GM21528 (cell line): ENCODE results near the gene MRFAP1.
"Not testable (repeated sequence)": the region's sequence is repeated elsewhere in the genome, so short reads cannot be mapped to it uniquely, and the experiment has no call there.

Source experiments
- ATAC-seq: cut with Tn5 transposase; IDR thresholded peaks from one replicate; pipeline ENCODE4 v1.9.1; 2021; ENCODE audit warnings: mild to moderate bottlenecking, moderate library complexity; ENCODE audit not compliant: unreplicated experiment, low FRiP score

The MRFAP1 gene

DNA sequence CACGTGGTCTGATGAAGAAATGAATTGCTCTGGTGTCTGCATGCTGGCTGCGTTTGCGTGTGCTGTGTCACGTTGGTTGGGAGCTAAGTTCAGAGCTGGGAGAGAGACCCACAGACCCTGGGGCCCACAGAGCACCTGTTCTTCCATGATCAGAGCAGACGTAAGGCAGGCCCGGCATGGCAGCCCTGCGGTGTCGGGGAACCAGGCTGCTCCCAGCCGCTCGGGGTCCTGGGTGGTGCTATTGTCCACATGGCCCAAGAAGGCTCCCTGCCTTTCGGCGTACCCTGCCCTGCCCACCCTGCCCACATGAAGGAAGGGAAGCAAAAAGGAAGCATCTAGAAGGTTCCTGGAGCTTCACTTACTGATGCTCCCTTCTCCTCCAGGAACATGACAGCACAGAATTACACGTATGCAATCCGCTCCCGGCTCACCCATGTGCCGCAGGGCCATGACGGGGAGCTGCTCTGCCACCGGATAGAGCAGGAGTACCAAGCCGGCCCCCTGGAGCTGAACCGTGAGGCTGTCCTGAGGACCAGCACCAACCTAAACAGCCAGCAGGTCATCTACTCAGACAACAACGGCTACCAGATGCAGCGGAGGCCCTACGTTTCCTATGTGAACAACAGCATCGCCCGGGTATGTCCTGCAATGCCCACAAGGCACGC, 30.9 kb upstream of the MRFAP1 start:
- ATAC-seq, result no peak

- ATAC-seq, result no peak
These were observed 29.5 kb upstream of the MRFAP1 start for GRCh38 chr4:6610856-6611430.

- no peak for ATAC-seq
These were observed 27.4 kb upstream of the MRFAP1 start for GRCh38 chr4:6612961-6613675.

DNA sequence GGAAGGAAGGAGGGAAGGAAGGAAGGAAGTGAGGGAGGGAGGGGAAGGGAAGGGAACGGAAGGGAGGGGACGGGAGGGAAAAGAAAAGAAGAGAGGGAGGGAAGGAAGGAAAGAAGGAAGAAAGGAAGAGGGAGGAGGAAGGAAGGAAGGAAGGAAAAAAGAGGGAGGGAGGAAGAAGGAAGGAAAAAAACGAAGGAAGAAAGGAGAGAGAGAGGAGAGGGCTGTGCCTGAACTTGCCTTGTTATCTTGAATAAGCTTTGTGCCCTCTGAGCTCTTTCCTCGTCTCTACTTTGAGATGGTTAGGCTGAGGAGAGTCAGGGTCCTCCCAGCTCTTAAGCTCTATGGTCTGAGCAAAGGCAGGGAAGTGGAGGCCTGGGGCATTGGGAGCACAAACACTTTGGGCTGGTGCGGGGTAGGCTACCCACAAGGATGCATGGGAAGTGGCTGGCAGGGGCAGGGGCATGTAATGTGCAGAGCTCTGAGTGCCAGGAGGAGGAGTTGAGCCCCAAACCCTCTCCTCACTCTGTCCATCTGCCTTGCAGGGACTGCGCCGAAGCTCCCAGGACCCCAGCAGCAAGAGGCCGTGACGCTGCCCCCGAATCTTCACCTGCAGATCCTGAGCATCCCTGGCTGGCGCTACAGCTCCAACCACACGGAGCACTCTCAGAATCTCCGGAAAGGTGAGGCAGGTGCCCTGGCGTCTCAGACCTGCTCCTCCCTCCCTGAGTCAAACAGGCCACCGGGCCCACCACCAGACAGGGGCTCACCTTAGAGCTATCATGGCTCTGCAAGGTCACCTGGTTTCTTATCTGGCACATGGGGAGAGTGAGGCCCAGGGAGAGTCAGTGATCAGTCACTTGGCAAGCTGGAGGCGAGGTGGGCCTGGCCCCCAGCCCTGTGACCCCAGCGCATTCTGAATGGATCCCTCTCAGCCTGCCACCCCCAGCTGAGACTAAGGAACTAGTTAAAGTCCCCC, 26.5 kb upstream of the MRFAP1 start:
- no peak for ATAC-seq

- no peak for ATAC-seq
These were observed 25.7 kb upstream of the MRFAP1 start for GRCh38 chr4:6614701-6615230.

DNA sequence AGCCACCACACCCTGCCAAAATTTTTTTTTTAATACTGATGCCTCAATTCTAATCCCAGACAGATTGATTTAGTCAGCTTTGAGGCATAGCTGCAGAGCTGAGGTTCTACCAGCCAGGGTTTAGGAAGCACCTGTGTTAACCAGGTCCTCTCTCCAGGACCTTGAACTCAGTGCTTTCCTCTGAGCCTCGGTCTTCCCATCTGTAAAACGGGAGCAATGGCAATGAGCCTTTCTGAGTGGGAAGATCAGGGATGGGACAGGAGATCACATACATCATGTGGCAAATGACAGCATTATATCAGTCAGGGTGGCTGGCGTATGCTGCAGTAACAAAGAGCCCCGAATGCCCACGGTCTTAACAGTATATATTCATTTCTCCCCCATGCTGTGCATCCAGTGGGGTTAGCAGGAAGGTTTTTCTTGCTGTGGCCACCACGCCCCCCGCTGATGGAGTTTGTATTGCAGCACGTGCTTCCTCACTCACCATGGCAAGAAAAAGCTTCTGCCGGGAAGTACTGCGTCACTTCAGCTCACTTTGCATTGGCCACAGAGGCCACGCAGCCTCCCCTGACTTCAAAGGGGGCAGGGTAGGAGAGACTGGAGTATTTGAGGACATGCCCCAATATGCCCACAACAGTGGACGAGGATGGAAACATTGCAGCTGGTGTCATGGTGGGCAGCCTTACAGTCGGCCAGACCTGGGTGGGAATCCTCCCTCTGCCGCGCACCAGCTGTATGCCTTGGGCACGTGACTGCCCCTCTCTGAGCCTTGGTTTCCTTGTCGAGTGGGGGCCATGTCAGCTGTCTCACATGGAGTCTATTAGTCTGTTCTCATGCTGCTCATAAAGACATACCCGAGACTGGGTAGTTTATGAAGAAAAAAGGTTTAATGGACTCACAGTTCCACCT, 24.1 kb upstream of the MRFAP1 start:
- no peak for ATAC-seq

DNA sequence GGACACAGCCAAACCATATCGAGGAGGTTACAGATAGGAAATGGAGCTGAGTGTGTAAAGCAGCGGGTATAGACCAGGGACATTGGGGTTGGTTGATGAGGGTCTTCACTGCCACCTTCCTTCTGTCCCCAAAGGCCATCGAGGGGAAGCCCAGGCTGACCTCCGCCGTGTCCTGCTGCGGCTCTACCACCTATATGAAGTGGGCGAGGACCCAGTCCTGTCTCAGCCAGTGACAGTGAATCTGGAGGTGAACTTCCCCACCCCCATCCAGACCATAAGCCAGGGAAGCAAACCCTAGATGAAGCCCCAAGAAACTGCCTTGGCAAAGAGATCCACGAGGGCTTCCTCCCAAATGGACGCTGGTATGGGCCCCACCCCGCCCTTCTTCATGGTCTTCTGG, 23.2 kb upstream of the MRFAP1 start:
- ATAC-seq, result no peak

GRCh38 chr4:6618386-6619115, 21.9 kb upstream of the MRFAP1 start:
- no peak for ATAC-seq

- no peak for ATAC-seq
These were observed 21.4 kb upstream of the MRFAP1 start for GRCh38 chr4:6619116-6619465.

GRCh38 chr4:6619466-6620255, 20.8 kb upstream of the MRFAP1 start:
- no peak for ATAC-seq

GRCh38 chr4:6620296-6620695, 20.2 kb upstream of the MRFAP1 start:
- no peak for ATAC-seq

- ATAC-seq, result no peak
These were observed 19.5 kb upstream of the MRFAP1 start for GRCh38 chr4:6620891-6621555.

DNA sequence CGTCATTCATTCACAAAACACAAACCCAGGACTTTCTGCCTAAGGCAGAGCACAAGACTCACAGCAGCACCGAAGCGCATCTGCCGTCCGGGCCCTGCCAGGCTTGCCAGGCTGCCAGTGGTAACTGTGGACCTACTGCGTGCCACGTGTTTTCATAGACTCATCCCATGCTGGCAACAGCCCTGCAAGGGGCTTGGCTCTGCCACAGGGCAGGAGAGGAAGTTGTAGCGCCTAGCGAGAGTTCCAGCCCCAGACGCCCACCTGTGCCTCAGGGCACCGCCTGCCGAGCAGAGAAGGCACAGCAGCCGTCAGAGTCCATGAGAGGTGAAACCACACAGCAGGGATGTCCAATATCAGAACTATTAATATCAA, 18.9 kb upstream of the MRFAP1 start:
- ATAC-seq, result no peak

DNA sequence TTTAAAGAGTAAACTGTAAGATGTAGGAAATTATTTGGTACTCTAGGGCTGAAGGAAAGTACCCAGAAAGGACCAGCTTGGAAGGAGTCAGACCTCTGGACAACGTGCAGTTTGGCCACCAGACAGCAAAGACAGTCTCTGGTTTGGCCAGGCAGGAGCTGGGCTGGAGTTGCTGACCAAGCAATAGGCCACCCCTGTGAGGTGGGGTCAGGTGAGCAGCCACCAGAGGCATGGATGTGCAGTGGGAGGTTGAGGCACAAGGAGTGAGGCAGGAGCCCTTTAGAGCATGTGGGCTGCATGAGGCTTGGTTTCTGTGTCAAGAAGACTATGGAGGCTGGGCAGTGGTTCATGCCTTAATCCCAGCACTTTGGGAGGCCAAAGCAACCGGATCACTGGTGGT, 17.7 kb upstream of the MRFAP1 start:
- ATAC-seq, result no peak

- ATAC-seq, result no peak
These were observed 15.2 kb upstream of the MRFAP1 start for GRCh38 chr4:6625256-6625655.

DNA sequence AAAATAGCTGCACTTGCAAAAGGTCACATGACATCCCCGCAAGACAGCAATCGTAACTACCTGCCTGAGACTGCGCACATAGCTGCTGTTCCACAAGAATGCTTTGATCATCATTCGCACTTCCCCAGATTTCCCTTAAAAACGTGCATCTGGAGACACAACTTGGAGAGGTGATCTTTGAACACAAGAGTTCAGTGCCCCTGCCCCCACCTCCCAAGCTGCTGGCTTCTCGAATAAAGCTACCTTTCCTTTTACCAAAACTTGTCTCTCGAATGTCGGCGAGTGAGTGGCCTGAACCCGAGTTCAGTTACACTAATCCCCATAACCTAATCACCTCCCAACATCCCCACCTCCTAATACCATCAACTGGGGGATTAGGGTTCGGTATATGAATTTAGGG, 14.4 kb upstream of the MRFAP1 start:
- ATAC-seq, result no peak

- no peak for ATAC-seq
These were observed 12.7 kb upstream of the MRFAP1 start for GRCh38 chr4:6627832-6628231.

- ATAC-seq, result not testable (repeated sequence)
These were observed 12.0 kb upstream of the MRFAP1 start for GRCh38 chr4:6628484-6628883.
